ENCODE data around the gene CLDN24. TPM values are rescaled to one million over a fixed set of nuclear protein-coding genes. Genes with fewer than 3 reads are reported as not detected.

Gene CLDN24
- total RNA-seq, 4 donors from 2014 or later = not detected

GRCh38 chr4:183358215-183358755 lies 36.1 kb upstream of the CLDN24 start:
- WGBS, 2 donors (ENCODE audit: low coverage in 1 of 2) = 86 to 100% methylated on average over 1 to 11 of the region's 13 CpGs
- ATAC-seq = no peak

DNA sequence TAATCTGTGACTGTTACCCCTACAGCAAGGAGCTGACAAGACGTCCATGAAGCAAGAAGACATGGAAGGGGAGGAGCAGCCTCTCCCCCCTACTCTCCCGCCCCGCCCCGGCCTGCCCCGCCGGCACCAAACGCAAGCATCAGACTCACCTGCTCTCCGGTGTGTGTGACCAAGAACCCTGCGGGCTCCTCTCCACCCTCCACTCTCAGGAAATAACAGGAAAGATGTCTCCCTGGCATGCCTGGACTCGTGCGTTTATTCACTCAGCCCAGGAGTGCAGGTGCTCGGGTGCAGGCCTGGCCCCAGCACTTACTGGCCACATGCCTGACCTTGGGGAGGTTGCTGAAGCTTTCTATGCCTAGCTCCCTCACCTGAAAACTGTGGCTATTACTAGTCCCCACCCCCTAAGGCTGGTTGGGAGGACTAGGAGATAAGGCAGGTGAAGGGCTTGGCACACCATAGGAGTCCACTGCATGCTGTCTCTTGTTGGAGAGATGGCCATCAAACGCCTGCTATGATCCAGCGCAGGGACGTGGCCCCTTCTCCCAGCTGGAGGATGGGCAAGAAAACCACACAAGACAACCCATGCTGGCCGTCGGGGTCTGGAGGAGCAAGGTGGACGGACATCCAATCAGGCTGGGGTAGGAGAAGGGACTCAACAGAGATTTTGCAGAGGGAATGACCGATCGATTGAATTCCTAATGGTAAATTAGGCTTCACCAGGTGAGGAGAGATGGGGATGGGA lies 34.9 kb upstream of the CLDN24 start:
- TF ChIP-seq POLR2AphosphoS5 (IDR thresholded peaks at IDR 0.05) = no peak
- TF ChIP-seq CTCF (IDR thresholded peaks at IDR 0.05) = no peak
- no peak for TF ChIP-seq POLR2A (IDR thresholded peaks at IDR 0.05)
- TF ChIP-seq EP300 (IDR thresholded peaks at IDR 0.05) = no peak
- ATAC-seq = no peak
- no peak overlapping the region for H3K27ac ChIP-seq
- H3K9me3 ChIP-seq = no peaks in the 10 kb centered on the region
- 65 to 83% methylated on average over 5 to 6 of the region's 20 CpGs for WGBS, 2 donors (ENCODE audit: low coverage in 1 of 2)
- no peaks in the 10 kb centered on the region for H3K27me3 ChIP-seq
- no peaks in the 10 kb centered on the region for H3K36me3 ChIP-seq
- H3K4me3 ChIP-seq = no peak overlapping the region
- no peaks in the 10 kb centered on the region for H3K4me1 ChIP-seq

More at GRCh38 chr4:183358215-183358755, 36.1 kb upstream of the CLDN24 start:
- Histone ChIP-seq H3K36me3 (no peaks in the 10 kb centered on the region), H3K9me3 (no peaks in the 10 kb centered on the region), H3K4me3 (no peak overlapping the region), H3K27me3 (no peaks in the 10 kb centered on the region), H3K4me1 (no peaks in the 10 kb centered on the region), H3K27ac (no peak overlapping the region)
- TF ChIP-seq EP300 (IDR thresholded peaks at IDR 0.05) (no peak), POLR2AphosphoS5 (IDR thresholded peaks at IDR 0.05) (no peak), CTCF (IDR thresholded peaks at IDR 0.05) (no peak), POLR2A (IDR thresholded peaks at IDR 0.05) (no peak)

GRCh38 chr4:183356173-183356830 lies 34.1 kb upstream of the CLDN24 start:
- Histone ChIP-seq H3K4me3 (no peak overlapping the region), H3K27ac (no peak overlapping the region), H3K9me3 (no peaks in the 10 kb centered on the region), H3K36me3 (no peaks in the 10 kb centered on the region), H3K4me1 (no peaks in the 10 kb centered on the region), H3K27me3 (no peaks in the 10 kb centered on the region)
- no peak for ATAC-seq
- WGBS, 2 donors (ENCODE audit: low coverage in 1 of 2) = 87 to 89% methylated on average over 3 to 11 of the region's 20 CpGs
- no peak for TF ChIP-seq POLR2A (IDR thresholded peaks at IDR 0.05)
- TF ChIP-seq CTCF (IDR thresholded peaks at IDR 0.05) = no peak
- TF ChIP-seq POLR2AphosphoS5 (IDR thresholded peaks at IDR 0.05) = no peak
- no peak for TF ChIP-seq EP300 (IDR thresholded peaks at IDR 0.05)

DNA sequence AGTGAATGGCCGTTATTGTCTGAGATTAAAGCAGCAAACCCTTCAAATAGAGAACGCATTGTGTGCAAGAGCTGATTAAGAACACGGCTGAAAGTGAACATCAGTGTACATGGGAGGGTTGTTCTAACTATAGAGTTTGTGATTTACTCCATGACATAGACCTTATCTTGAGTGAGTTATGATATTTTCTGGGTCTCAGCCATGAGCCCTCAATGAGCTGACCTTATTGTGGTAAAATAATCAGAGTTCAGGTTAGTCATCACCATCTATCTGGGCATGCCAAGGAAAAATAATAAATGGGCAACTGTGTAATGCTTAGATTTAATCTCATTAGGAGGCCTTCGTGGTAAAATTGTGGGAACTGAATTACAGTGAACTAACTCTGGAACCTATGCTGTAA lies 33.2 kb upstream of the CLDN24 start:
- no peak for TF ChIP-seq POLR2A (IDR thresholded peaks at IDR 0.05)
- TF ChIP-seq EP300 (IDR thresholded peaks at IDR 0.05) = no peak
- TF ChIP-seq CTCF (IDR thresholded peaks at IDR 0.05) = no peak
- H3K4me3 ChIP-seq = no peak overlapping the region
- H3K9me3 ChIP-seq = no peaks in the 10 kb centered on the region
- no peak for ATAC-seq
- H3K27me3 ChIP-seq = peaks cover 5% of the 10 kb centered on the region
- H3K4me1 ChIP-seq = no peaks in the 10 kb centered on the region
- H3K27ac ChIP-seq = no peak overlapping the region
- 46 to 63% methylated on average over 4 of the region's 4 CpGs for WGBS, 2 donors (ENCODE audit: low coverage in 1 of 2)
- H3K36me3 ChIP-seq = no peaks in the 10 kb centered on the region
